ENCODE measurements around the gene C16orf78.

The C16orf78 gene

GRCh38 chr16:49338611-49339265, 34.9 kb upstream of the C16orf78 start:
- TF ChIP-seq CTCF (IDR thresholded peaks at IDR 0.05; ENCODE audit: insufficient read depth, low read length, poor library complexity, severe bottlenecking), result no peak
- H3K36me3 ChIP-seq (ENCODE audit: control insufficient read depth, insufficient read depth, low read length), result no peaks in the 10 kb centered on the region
- H3K27me3 ChIP-seq (replicated peaks; ENCODE audit: control insufficient read depth, insufficient read depth, low read length), result no peaks in the 10 kb centered on the region; the same call in 1 of the 2 replicates
- DNase-seq (ENCODE audit: extremely low read depth, insufficient read length), result no peak
- no peak overlapping the region for H3K4me3 ChIP-seq (replicated peaks; ENCODE audit: low read depth, low read length)

DNA sequence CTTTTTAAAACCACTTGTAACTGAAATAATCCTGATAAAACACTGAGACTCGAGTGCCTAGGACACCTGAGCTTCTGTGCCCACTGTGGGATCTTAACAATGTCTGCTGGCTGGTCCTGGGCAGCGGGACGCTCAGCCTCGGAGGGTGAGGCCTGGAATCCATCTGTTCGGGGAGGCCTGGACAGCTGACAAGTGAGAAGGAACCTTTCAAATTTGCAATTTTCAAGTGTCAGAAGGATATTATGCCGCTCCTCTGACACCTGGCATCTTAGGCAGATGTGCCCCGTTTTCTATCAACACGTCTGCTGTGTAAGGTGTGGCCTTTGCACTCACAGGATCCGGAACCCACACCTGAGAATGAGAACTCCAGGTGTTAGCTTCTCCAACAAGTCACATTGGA, 33.1 kb upstream of the C16orf78 start:
- H3K27me3 ChIP-seq (replicated peaks; ENCODE audit: control insufficient read depth, insufficient read depth, low read length), result no peaks in the 10 kb centered on the region; the same call in 1 of the 2 replicates
- no peak for DNase-seq (ENCODE audit: extremely low read depth, insufficient read length)
- H3K36me3 ChIP-seq (ENCODE audit: control insufficient read depth, insufficient read depth, low read length), result no peaks in the 10 kb centered on the region
- no peak for TF ChIP-seq CTCF (IDR thresholded peaks at IDR 0.05; ENCODE audit: insufficient read depth, low read length, poor library complexity, severe bottlenecking)
- no peak overlapping the region for H3K4me3 ChIP-seq (replicated peaks; ENCODE audit: low read depth, low read length)

GRCh38 chr16:49341706-49342105, 31.9 kb upstream of the C16orf78 start:
- Histone ChIP-seq H3K4me3 (replicated peaks; ENCODE audit: low read depth, low read length) (no peak overlapping the region), H3K27me3 (replicated peaks; ENCODE audit: control insufficient read depth, insufficient read depth, low read length) (no peaks in the 10 kb centered on the region; the same call in 1 of the 2 replicates), H3K36me3 (ENCODE audit: control insufficient read depth, insufficient read depth, low read length) (no peaks in the 10 kb centered on the region)
- TF ChIP-seq CTCF (IDR thresholded peaks at IDR 0.05; ENCODE audit: insufficient read depth, low read length, poor library complexity, severe bottlenecking), result no peak
- DNase-seq (ENCODE audit: extremely low read depth, insufficient read length), result no peak

DNA sequence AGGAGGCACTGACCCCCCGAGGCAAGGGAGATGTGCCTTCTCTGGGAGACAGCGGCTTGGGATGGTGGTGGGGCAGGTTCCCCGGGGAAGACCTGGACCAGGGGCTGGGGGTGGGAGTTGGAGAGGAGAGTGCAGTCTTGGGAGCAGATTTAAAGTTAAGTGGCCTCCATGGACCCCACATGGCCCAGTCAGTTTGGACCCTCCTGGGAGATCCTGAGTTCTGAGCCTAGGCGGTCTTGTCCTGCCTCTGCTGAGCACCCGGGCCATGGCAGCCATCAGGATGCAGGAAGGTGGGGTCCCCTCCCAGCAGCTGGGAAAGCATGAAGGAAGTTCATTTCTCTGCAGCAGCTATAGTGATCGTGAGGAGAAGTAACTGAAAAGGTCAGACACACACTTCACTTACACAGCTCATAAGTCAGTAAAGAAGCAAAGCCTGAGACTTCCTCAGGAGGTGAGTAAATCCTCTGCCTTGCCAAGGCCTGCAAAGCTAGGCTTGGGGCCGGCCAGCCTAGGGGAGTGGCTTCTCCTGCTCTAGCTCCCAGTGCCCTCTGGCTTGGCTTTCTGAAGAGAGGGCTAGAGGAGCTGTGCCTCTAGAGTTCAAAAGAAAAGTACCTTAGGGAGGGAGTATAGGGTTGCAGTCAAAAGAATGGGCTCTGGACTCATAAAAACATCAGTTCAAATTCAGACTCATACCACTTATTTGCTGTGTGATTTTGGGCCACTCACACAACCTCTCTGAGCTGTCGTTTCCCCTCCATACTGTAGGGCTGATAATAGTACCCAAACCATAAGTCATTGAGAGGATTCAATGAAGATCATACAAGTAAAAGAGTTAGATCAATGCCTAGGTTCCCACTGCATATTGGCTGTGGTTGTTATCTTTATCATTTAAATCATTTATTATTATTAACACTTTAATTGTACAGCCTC, 31.0 kb upstream of the C16orf78 start:
- no peak for TF ChIP-seq CTCF (IDR thresholded peaks at IDR 0.05; ENCODE audit: insufficient read depth, low read length, poor library complexity, severe bottlenecking)
- Histone ChIP-seq H3K4me3 (replicated peaks; ENCODE audit: low read depth, low read length) (no peak overlapping the region), H3K27me3 (replicated peaks; ENCODE audit: control insufficient read depth, insufficient read depth, low read length) (no peaks in the 10 kb centered on the region; the same call in 1 of the 2 replicates), H3K36me3 (ENCODE audit: control insufficient read depth, insufficient read depth, low read length) (no peaks in the 10 kb centered on the region)
- DNase-seq (ENCODE audit: extremely low read depth, insufficient read length), result no peak

GRCh38 chr16:49343291-49343690, 30.3 kb upstream of the C16orf78 start:
- TF ChIP-seq CTCF (IDR thresholded peaks at IDR 0.05; ENCODE audit: insufficient read depth, low read length, poor library complexity, severe bottlenecking), result no peak
- Histone ChIP-seq H3K4me3 (replicated peaks; ENCODE audit: low read depth, low read length) (no peak overlapping the region), H3K36me3 (ENCODE audit: control insufficient read depth, insufficient read depth, low read length) (no peaks in the 10 kb centered on the region), H3K27me3 (replicated peaks; ENCODE audit: control insufficient read depth, insufficient read depth, low read length) (no peaks in the 10 kb centered on the region; the same call in 1 of the 2 replicates)
- no peak for DNase-seq (ENCODE audit: extremely low read depth, insufficient read length)

Data from GM06990 (cell line).